SK-N-SH (cell line): Measurements from ENCODE around the gene HGS. TPM values are rescaled to one million over a fixed set of nuclear protein-coding genes. Genes with fewer than 3 reads are reported as not detected.

ENCODE experiments used
- CTCF ChIA-PET: fragments of 300-600, 350-600 bp; formaldehyde crosslinking; extraction: SDS; loops from one replicate; lab custom pipeline; 2021; lab: Yijun Ruan, JAX
- POLR2A ChIA-PET: fragments of 350-600 bp; sonication (Branson Sonifier 250); formaldehyde crosslinking; extraction: SDS; loops from one replicate; lab custom pipeline; 2020; ENCODE audit warnings: antibody characterized with exemption, inconsistent platforms; lab: Yijun Ruan, JAX
- DNase-seq: peaks from one replicate; pipeline ENCODE4 v3.0.0; 2012
- H2AFZ ChIP-seq: fragments of 200-600 bp; sonication (generic); 2 replicates; pipeline ENCODE4 v1.8.1; 2016; ENCODE audit warnings: antibody characterized with exemption, mild to moderate bottlenecking, low read depth
- H3F3A ChIP-seq: fragments of 200-600 bp; sonication (generic); replicated peaks from 2 replicates; pipeline ENCODE3; 2016; ENCODE audit warnings: antibody characterized with exemption, mild to moderate bottlenecking; ENCODE audit not compliant: insufficient read depth
- H3K27ac ChIP-seq, 2 experiments: fragments of 200-500 bp in 1 of 2; fragments of 200-600 bp in 1 of 2; sonication (Bioruptor generic) in 1 of 2; sonication (generic), shearing (Covaris generic) in 1 of 2; 2 replicates each; pipeline versions ENCODE4 v1.5.1 to v1.6.1; 2014 to 2016; ENCODE audit warnings: low read depth in 2 of 2, inconsistent platforms in 1 of 2, low read length in 1 of 2, mild to moderate bottlenecking in 1 of 2, mixed read lengths in 1 of 2
- H3K27me3 ChIP-seq: fragments of 200-600 bp; sonication (generic), shearing (Covaris generic); 2 replicates; pipeline ENCODE4 v1.6.1; 2016; ENCODE audit warnings: mixed run types; ENCODE audit not compliant: insufficient read depth
- H3K36me3 ChIP-seq, 2 experiments: fragments of 200-500 bp in 1 of 2; fragments of 200-600 bp in 1 of 2; sonication (Bioruptor generic) in 1 of 2; sonication (generic) in 1 of 2; replicated peaks in 1 of 2; 2 replicates each; pipeline versions ENCODE3 to v1.5.1; 2014 to 2016; ENCODE audit warnings: low read length in 1 of 2, mild to moderate bottlenecking in 1 of 2; ENCODE audit not compliant: insufficient read depth in 2 of 2, control insufficient read depth in 1 of 2
- H3K4me1 ChIP-seq, 2 experiments: fragments of 200-500 bp in 1 of 2; fragments of 200-600 bp in 1 of 2; sonication (Bioruptor generic) in 1 of 2; sonication (generic), shearing (Covaris generic) in 1 of 2; 2 replicates each; pipeline versions ENCODE4 v1.5.1 to v1.6.1; 2014 to 2016; ENCODE audit warnings: low read depth in 1 of 2, low read length in 1 of 2, mixed run types in 1 of 2; ENCODE audit not compliant: insufficient read depth in 2 of 2, control insufficient read depth in 1 of 2
- H3K4me2 ChIP-seq: fragments of 200-600 bp; sonication (generic), shearing (Covaris generic); 2 replicates; pipeline ENCODE4 v1.6.1; 2017; ENCODE audit warnings: mixed run types
- H3K4me3 ChIP-seq, 2 experiments: fragments of 200-500 bp in 1 of 2; fragments of 200-600 bp in 1 of 2; sonication (Bioruptor generic) in 1 of 2; sonication (generic), shearing (Covaris generic) in 1 of 2; 2 replicates each; pipeline versions ENCODE4 v1.5.1 to v1.8.1; 2014 to 2016; ENCODE audit warnings: low read depth in 2 of 2, inconsistent platforms in 1 of 2, low read length in 1 of 2, mild to moderate bottlenecking in 1 of 2, mixed read lengths in 1 of 2, moderate library complexity in 1 of 2
- H3K79me2 ChIP-seq: fragments of 200-600 bp; sonication (generic); 2 replicates; pipeline ENCODE4 v1.8.1; 2017; ENCODE audit warnings: mild to moderate bottlenecking; ENCODE audit not compliant: insufficient read depth
- H3K9ac ChIP-seq: fragments of 200-600 bp; sonication (generic); 2 replicates; pipeline ENCODE4 v1.6.1; 2017; ENCODE audit warnings: mixed run types
- H3K9me2 ChIP-seq: fragments of 200-600 bp; sonication (generic); 2 replicates; pipeline ENCODE4 v1.6.1; 2017; ENCODE audit warnings: mixed run types
- H3K9me3 ChIP-seq: fragments of 200-600 bp; sonication (generic); 2 replicates; pipeline ENCODE4 v1.6.1; 2017; ENCODE audit warnings: mixed run types, mild to moderate bottlenecking, moderate library complexity
- H4K20me1 ChIP-seq: fragments of 200-600 bp; sonication (generic); 2 replicates; pipeline ENCODE4 v1.6.1; 2017; ENCODE audit warnings: mild to moderate bottlenecking, mixed run types; ENCODE audit not compliant: insufficient read depth
- EP300 ChIP-seq, 2 experiments: IDR thresholded peaks; 2 replicates each; pipeline versions ENCODE4 v1.4.0 to v1.6.1; 2012; ENCODE audit warnings: borderline replicate concordance in 1 of 2, low read depth in 1 of 2, low read length in 1 of 2
- RXRA ChIP-seq: IDR thresholded peaks from 2 replicates; pipeline ENCODE4 v1.4.0; 2012; ENCODE audit warnings: low read depth, mild to moderate bottlenecking, borderline replicate concordance
- TEAD4 ChIP-seq: IDR thresholded peaks from 2 replicates; pipeline ENCODE4 v1.4.0; 2012; ENCODE audit warnings: mild to moderate bottlenecking, borderline replicate concordance; ENCODE audit not compliant: insufficient read depth
- WGBS: methylation state at CpG from one replicate; pipeline ENCODE4 v1.1.6; 2017; ENCODE audit warnings: low lambda C conversion rate; 5-methylcytosine and 5-hydroxymethylcytosine counted together
- polyA plus RNA-seq, 3 experiments: library from polyadenylated mRNA; depleted of rRNA; stranded (reverse); fragments of >200 nt; gene quantifications; 2 replicates each; pipeline ENCODE4 v1.2.3, GENCODE V29; 2012
- TF ChIP-seq, protein P1 (sequence below): IDR thresholded peaks from 2 replicates; pipeline ENCODE4 v1.4.0; 2012; ENCODE audit warnings: low read depth, borderline replicate concordance
- TF ChIP-seq, protein P2 (sequence below): IDR thresholded peaks from 2 replicates; pipeline ENCODE4; 2012
- TF ChIP-seq, protein P3 (sequence below): IDR thresholded peaks from 2 replicates; pipeline ENCODE4 v1.6.1; 2012; ENCODE audit warnings: mild to moderate bottlenecking, low read depth, low read length, moderate library complexity

HGS gene
- polyA plus RNA-seq, 1 of the 3 experiments (the other 2 are of a cell fraction) = 192 TPM

DNA sequence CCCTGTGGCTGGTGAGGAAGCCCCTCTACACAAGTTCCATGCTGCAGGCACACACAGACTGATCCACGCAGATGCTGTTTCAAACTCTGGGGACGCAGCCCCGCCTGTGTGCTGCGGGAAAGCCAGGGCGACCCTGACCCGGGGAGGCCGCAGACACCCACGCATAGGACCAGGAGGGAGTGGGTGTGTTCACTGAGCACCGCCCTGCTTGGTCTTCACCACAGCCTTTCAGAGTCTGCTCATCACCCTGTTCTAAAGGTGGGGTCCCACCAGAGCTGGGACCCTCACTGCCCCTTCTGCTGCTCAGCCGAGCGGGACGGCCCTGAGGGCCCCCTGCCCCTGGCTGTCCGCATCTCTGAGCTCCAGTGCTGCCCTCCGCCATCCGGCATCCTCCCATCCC lies 39.3 kb upstream of the HGS start (continued):
- TF ChIP-seq, protein P1, sequence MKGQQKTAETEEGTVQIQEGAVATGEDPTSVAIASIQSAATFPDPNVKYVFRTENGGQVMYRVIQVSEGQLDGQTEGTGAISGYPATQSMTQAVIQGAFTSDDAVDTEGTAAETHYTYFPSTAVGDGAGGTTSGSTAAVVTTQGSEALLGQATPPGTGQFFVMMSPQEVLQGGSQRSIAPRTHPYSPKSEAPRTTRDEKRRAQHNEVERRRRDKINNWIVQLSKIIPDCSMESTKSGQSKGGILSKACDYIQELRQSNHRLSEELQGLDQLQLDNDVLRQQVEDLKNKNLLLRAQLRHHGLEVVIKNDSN = no peak
- TF ChIP-seq, protein P2, sequence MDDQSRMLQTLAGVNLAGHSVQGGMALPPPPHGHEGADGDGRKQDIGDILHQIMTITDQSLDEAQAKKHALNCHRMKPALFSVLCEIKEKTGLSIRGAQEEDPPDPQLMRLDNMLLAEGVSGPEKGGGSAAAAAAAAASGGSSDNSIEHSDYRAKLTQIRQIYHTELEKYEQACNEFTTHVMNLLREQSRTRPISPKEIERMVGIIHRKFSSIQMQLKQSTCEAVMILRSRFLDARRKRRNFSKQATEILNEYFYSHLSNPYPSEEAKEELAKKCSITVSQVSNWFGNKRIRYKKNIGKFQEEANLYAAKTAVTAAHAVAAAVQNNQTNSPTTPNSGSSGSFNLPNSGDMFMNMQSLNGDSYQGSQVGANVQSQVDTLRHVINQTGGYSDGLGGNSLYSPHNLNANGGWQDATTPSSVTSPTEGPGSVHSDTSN = no peak
- TF ChIP-seq, protein P3, sequence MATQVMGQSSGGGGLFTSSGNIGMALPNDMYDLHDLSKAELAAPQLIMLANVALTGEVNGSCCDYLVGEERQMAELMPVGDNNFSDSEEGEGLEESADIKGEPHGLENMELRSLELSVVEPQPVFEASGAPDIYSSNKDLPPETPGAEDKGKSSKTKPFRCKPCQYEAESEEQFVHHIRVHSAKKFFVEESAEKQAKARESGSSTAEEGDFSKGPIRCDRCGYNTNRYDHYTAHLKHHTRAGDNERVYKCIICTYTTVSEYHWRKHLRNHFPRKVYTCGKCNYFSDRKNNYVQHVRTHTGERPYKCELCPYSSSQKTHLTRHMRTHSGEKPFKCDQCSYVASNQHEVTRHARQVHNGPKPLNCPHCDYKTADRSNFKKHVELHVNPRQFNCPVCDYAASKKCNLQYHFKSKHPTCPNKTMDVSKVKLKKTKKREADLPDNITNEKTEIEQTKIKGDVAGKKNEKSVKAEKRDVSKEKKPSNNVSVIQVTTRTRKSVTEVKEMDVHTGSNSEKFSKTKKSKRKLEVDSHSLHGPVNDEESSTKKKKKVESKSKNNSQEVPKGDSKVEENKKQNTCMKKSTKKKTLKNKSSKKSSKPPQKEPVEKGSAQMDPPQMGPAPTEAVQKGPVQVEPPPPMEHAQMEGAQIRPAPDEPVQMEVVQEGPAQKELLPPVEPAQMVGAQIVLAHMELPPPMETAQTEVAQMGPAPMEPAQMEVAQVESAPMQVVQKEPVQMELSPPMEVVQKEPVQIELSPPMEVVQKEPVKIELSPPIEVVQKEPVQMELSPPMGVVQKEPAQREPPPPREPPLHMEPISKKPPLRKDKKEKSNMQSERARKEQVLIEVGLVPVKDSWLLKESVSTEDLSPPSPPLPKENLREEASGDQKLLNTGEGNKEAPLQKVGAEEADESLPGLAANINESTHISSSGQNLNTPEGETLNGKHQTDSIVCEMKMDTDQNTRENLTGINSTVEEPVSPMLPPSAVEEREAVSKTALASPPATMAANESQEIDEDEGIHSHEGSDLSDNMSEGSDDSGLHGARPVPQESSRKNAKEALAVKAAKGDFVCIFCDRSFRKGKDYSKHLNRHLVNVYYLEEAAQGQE = no peak
- no peak for TF ChIP-seq RXRA

DNA sequence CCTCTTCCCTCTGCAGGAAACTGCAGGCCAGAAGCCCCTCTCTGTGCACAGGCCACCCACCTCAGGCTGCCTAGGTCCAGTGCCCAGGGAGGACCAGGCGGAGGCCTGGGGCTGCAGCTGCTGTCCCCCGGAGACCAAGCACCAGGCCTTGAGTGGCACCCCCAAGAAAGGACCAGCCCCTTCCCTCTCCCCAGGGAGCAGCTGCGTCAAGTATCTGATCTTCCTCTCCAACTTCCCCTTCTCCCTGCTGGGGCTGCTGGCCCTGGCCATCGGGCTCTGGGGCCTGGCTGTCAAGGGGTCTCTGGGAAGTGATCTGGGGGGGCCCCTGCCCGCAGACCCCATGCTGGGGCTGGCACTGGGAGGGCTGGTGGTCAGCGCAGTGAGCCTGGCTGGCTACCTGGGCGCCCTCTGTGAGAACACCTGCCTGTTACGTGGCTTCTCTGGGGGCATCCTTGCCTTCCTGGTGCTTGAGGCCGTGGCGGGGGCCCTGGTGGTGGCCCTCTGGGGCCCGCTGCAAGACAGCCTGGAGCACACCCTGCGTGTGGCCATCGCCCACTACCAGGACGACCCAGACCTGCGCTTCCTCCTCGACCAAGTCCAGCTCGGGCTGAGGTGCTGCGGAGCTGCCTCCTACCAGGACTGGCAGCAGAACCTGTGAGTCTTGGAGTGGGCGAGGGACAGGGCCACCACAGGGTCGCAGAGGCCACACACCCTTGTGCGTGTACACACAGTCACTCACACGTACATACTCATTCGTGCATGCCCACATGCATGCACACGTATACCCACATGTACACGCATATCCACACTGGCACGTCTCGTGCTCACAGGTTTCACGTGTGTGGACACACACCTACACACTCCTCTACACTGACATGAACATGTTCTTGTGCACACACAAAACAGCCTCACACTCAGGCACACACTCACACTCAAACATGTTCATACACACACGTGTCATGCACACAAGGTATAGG lies 38.5 kb upstream of the HGS start:
- peaks cover 3% of the 10 kb centered on the region for H3F3A ChIP-seq
- peaks cover 0 to 5% of the 10 kb centered on the region in 2 experiments; a peak in 3 of 4 replicates for H3K4me1 ChIP-seq
- H3K4me3 ChIP-seq = no peak overlapping the region
- no peaks in the 10 kb centered on the region for H4K20me1 ChIP-seq
- ChIA-PET CTCF (no interaction called here), POLR2A (interaction anchor here (0.6 kb wide), 1 partner anchor 66 kb away, joined by 4 read pairs; no protein-coding TSS in a partner anchor)
- WGBS = 90% methylated on average over 21 of the region's 29 CpGs
- H3K27ac ChIP-seq = no peak overlapping the region
- no peak overlapping the region for H3K9ac ChIP-seq
- TF ChIP-seq TEAD4 = no peak
- no peak for TF ChIP-seq EP300 (IDR thresholded peaks at IDR 0.05; ENCODE audit: borderline replicate concordance in 1 of 2, low read depth in 1 of 2, low read length in 1 of 2)
- TF ChIP-seq, protein P3 = no peak
- H3K4me2 ChIP-seq = no peak overlapping the region
- H3K27me3 ChIP-seq = no peaks in the 10 kb centered on the region; the same call in 1 of the 2 replicates
- no peaks in the 10 kb centered on the region for H3K9me2 ChIP-seq
- no peak for DNase-seq
- peaks cover 3% of the 10 kb centered on the region; the same call in 1 of the 2 replicates for H3K9me3 ChIP-seq
- H3K36me3 ChIP-seq = no peaks in the 10 kb centered on the region
- no peaks in the 10 kb centered on the region for H3K79me2 ChIP-seq
- no peak overlapping the region for H2AFZ ChIP-seq
